NT2/D1 (cell line): ENCODE measurements around the gene CDH4.

ENCODE experiments used
- SUZ12 ChIP-seq: IDR thresholded peaks from 2 replicates; pipeline ENCODE4 v1.6.1; 2011; ENCODE audit not compliant: insufficient read length, insufficient read depth; ENCODE audit errors: extremely low read depth
- YY1 ChIP-seq: IDR thresholded peaks from 2 replicates; pipeline ENCODE4 v1.6.1; 2011; ENCODE audit not compliant: insufficient read length, insufficient read depth
- ZNF274 ChIP-seq: IDR thresholded peaks from 2 replicates; pipeline ENCODE4 v1.6.1; 2011; ENCODE audit warnings: mild to moderate bottlenecking, low read depth, low read length

GRCh38 chr20:61861858-61862257, 609.8 kb downstream of the CDH4 start:
- TF ChIP-seq SUZ12 = no peak
- TF ChIP-seq ZNF274 = no peak
- TF ChIP-seq YY1 = no peak
